Spleen (tissue), 7 donors: Measurements from ENCODE around the gene AQR.

Source experiments
- CTCF ChIP-seq, 11 experiments: fragments of 200-600 bp in 7 of 11; fragments of 450-650 bp in 4 of 11; sonication (generic) in 4 of 11; IDR thresholded peaks in 8 of 11; conservative IDR thresholded peaks in 3 of 11; 1 replicate in 7 of 11; 2 replicates in 4 of 11; pipeline versions ENCODE4 v1.4.0 to v1.8.0; 2016 to 2021; ENCODE audit warnings: antibody characterized with exemption in 11 of 11, inconsistent platforms in 4 of 11, mild to moderate bottlenecking in 1 of 11
- POLR2AphosphoS5 ChIP-seq, 3 donors: sonication (generic); formaldehyde crosslinking; IDR thresholded peaks; one replicate each; pipeline ENCODE4 v1.5.1; 2017; ENCODE audit warnings: antibody characterized with exemption in 3 of 3
- donor health status: DM: no; HTN: no; CAD: no; lungs with moderate emphysema.
- donor health status: DM: no; HTN: no; CAD: no.
- donor health status: DM: no; HTN: no; CAD: no.

GRCh38 chr15:34820110-34820509 is 149.4 kb downstream of the AQR start:
- TF ChIP-seq POLR2AphosphoS5 (IDR thresholded peaks at IDR 0.05) (no peak), CTCF (IDR thresholded peaks at IDR 0.05 in 8 of 11, conservative IDR thresholded peaks at IDR 0.05 in 3 of 11) (no peak)
